Stimulated activated CD4-positive, alpha-beta T cell treated with anti-CD3 and anti-CD28 coated beads, Interleukin-4, amount 100 ng/mL, for 48 hours (primary cell): ENCODE results near the gene PKD1L1.

Experiments
- DNase-seq, 2 donors: peaks; one replicate each; pipeline ENCODE4 v3.0.0-alpha.2; 2020; ENCODE audit warnings: low read depth in 2 of 2

The PKD1L1 gene

GRCh38 chr7:47875998-47876744 lies 72.1 kb downstream of the PKD1L1 start:
- no peak for DNase-seq

- DNase-seq: no peak
Observed at GRCh38 chr7:47875406-47875805, 72.9 kb downstream of the PKD1L1 start.

GRCh38 chr7:47873762-47874161 lies 74.5 kb downstream of the PKD1L1 start:
- DNase-seq: no peak

- no peak for DNase-seq
Observed at GRCh38 chr7:47867286-47867685, 81.0 kb downstream of the PKD1L1 start.

DNA sequence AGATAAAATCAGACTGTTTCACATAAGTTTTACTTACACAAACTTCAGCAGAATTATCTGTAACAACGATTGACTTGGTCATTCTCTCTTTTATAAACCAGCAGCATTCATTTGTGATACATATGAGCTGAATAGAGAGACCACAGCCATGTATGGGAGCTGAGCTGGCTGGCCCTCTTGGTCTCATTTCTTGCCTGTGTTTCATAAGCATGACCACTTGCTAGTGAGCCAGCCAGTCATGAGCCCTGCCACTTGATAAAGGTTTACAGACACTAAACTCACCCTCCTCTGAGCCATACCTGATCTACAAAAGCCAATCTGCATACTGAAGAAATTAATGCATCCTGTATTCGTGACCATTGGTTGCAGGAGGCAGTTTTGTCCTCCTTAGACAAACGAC lies 82.1 kb downstream of the PKD1L1 start:
- DNase-seq: no peak

GRCh38 chr7:47852330-47853245 lies 95.7 kb downstream of the PKD1L1 start:
- DNase-seq: no peak

DNA sequence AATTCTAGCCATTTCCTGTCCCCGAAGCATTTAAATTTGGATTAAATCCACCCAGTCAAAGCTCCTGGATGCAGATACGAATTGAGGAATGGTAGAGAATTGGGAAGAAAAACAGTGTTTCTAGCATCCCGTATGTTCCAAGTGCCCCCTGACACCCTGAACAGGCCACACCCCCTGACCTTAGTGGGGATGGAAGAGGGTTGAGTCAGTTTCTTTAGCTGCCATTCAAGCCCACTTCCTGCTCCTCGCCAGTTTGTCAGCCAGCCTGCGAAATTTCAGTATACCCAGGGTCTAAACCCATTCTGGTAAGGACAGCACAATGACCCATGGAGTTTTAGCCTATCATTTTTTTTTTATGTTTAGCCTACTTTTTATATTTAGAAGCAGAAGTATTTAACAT lies 101.1 kb downstream of the PKD1L1 start:
- no peak for DNase-seq

DNA sequence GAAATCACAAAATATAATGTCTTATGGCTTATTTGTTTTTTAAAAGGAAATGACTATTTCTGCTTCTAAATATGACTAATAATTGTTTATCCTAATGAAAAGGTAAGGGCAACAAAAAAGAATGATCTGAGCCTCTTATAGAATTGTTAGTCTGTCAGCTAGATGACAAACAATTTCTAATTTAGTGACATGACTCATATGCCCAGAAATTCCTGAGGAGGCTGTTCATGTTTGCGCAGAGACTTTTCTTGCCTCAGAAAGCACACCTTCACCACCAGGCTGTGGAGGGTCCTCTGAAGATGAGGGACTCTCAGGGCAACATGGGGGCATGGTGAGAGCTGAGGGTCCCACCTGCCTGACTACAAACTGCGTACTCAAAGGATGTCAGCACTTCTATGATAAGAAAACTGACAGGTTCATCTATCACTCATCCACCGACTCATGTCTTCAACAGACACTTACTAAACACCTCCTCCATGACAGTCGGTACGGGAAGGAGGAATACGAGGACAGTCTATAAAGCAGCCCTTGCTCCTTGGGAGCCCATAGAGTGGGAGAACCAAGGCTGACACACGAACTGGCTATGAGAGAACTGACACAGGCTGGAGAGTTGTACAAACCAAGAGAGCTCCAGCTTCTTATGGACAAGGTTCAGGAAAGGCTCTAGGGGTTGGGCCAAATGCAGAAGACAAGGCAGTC lies 102.0 kb downstream of the PKD1L1 start:
- DNase-seq: no peak

DNA sequence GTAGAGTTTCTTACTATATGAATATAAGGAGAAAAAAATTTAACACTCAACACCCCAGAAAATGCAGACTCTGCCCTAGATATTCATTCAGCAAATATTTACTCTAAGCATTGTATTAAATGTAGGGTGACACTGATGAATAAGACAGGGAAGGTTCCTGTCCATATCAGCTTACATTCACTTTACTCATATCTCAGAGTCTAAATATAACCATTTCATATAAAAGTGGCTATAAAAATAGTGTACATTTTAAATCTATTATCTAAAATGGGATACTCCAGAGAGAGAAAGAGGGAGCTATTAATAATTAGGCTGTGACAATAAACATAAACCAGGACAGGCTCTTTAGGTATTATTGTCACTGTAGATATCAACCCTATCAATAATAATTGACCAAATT lies 104.0 kb downstream of the PKD1L1 start:
- DNase-seq: no peak

GRCh38 chr7:47843291-47843690 lies 105.0 kb downstream of the PKD1L1 start:
- no peak for DNase-seq

DNA sequence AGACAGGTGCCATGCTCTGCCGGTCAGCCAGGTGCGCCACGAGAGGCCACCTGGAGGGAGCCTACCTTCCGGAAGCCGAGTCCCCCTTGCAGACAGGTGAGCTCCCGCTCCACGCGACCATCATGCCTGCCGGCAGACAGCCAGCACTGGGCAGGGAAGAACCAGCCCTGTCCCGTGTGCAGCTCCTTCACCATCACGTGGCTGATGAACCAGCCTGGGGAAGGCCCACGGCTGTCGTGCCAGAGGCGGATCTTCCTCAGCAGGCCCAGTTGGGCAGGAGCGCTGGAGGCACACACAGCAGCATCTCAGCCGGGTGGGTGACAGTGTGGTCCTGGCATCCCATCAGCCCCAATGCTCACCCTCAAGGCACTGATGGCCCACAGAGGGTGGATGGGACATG lies 108.9 kb downstream of the PKD1L1 start:
- no peak for DNase-seq

DNA sequence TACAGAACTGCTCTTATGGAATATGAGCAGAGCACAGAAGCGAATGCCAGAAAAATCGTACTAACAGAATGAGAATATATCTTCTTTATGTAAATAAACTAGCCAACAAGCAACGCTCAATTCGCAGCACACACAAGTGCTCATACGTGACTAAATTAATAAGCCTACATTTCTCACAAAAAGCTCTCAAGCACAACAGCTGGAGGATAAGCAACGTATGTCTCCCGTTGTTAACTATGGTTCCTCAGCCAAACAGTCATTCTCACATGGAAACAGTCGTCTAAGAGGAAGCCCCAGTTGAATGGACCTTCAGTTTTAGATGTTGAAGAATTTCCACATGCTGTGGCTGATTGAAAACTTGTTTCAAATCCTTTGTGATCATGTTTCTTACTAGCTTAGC lies 110.4 kb downstream of the PKD1L1 start:
- DNase-seq: no peak

DNA sequence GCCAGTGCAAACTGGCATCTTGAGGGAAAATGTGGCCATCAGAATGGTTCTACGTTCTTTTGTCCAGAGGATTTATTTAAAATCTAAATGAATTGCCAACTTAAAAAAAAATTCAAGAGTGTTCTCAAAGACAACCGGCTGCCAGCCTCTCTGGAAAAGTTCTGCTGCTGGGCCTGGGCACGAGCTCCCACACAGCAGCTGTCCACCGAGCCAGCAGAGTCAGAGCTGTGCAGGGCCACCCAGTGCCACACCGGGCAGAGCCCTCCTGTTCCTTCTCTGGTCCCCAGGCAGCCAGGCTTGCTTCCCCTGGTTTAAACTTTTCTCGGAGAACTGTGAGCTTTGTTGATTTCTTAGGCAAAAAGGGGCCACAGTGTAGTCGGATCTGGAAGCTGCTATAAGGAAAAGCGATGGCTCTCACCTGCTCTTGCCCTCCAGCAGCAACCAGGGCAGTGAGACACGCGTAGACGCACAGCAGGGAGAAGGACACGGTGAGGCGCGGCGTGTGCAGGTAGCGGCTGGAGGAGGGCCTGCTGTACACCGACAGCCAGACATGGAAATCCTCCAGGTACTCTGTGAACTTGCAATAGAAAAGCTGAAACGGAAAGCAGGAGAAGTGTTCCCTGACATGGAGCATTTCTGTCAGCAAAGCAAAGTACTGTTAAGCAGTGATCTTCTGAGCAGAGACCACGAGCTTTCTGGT lies 111.6 kb downstream of the PKD1L1 start:
- DNase-seq: no peak

- DNase-seq: no peak
Observed at GRCh38 chr7:47836080-47836479, 112.2 kb downstream of the PKD1L1 start.

GRCh38 chr7:47833211-47833610 lies 115.1 kb downstream of the PKD1L1 start:
- DNase-seq: no peak

GRCh38 chr7:47832105-47832715 lies 116.1 kb downstream of the PKD1L1 start:
- DNase-seq: no peak

- no peak for DNase-seq
Observed at GRCh38 chr7:47830015-47830414, 118.3 kb downstream of the PKD1L1 start.

GRCh38 chr7:47827871-47828270 lies 120.4 kb downstream of the PKD1L1 start:
- no peak for DNase-seq

DNA sequence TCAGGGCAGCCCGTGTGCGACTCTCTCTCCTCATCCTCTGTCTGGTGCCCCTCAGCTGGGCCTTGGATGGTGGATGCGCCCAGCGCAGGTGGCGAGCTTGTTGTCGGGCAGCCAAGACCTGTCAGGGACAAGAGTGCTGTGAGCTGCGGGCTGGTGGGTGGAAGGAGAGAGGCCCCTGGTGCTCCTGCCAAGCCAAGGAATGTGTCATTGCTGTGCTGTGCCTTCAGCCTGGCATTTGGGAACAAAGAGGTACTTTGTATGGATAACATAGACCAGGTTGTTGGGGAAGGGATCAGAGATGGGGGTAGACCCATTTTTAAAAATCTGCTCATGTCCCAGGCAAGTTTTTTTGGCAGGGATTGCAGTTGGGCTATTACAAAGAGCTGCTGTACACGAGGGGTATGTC lies 120.9 kb downstream of the PKD1L1 start:
- no peak for DNase-seq

GRCh38 chr7:47826754-47827153 lies 121.5 kb downstream of the PKD1L1 start:
- no peak for DNase-seq

DNA sequence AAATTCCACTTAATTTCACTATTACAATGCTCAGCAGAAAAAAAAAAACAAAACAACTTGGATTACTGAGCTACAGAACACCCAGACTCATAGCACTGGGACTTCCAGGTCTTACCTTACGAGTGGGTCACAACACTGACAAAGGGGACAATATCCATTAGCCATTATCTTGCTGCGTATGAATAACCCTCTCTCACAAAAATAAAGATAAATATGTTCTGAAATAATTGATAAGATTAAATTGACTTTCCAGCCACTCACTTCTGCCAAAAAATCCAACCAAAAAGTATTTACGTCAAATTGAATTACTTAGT lies 128.7 kb downstream of the PKD1L1 start:
- DNase-seq: no peak
